BJ (cell line): ENCODE results near the gene SIPA1L3. TPM values are rescaled to one million over a fixed set of nuclear protein-coding genes. Genes with fewer than 3 reads are reported as not detected.

ENCODE experiments used
- CTCF ChIA-PET: fragments of 350-600 bp; formaldehyde crosslinking; extraction: SDS; loops from one replicate; lab custom pipeline; 2021; ENCODE audit warnings: antibody characterized with exemption, inconsistent platforms; lab: Yijun Ruan, JAX
- POLR2A ChIA-PET: fragments of 300-600 bp; sonication (Branson Sonifier 250); formaldehyde crosslinking; extraction: SDS; loops from one replicate; lab custom pipeline; 2021; ENCODE audit warnings: antibody characterized with exemption; lab: Charles Lee
- DNase-seq: peaks from one replicate; pipeline ENCODE4 v3.0.0-alpha.2; 2011; ENCODE audit warnings: low read depth
- H3K27me3 ChIP-seq: 2 replicates; pipeline ENCODE4 v1.6.0; 2011; ENCODE audit warnings: low read length; ENCODE audit not compliant: control insufficient read depth, insufficient read depth
- H3K36me3 ChIP-seq: 2 replicates; pipeline ENCODE4 v1.5.1; 2011; ENCODE audit warnings: low read length; ENCODE audit not compliant: control insufficient read depth, insufficient read depth
- H3K4me3 ChIP-seq: 2 replicates; pipeline ENCODE4 v1.5.1; 2011; ENCODE audit warnings: low read depth, mild to moderate bottlenecking, control low read depth, low read length
- polyA plus RNA-seq: library from polyadenylated mRNA; depleted of rRNA; stranded (reverse); fragments of >200 nt; gene quantifications from 2 replicates; pipeline ENCODE4 v1.2.3, GENCODE V29; 2011
- TF ChIP-seq, protein P1 (sequence below): IDR thresholded peaks from 2 replicates; pipeline ENCODE4 v1.5.1; 2011; ENCODE audit warnings: low read depth, mild to moderate bottlenecking, control low read depth, inconsistent platforms, low read length, moderate library complexity; ENCODE audit not compliant: insufficient read depth

SIPA1L3 gene
- polyA plus RNA-seq, 1 experiment, result 4.5 TPM

DNA sequence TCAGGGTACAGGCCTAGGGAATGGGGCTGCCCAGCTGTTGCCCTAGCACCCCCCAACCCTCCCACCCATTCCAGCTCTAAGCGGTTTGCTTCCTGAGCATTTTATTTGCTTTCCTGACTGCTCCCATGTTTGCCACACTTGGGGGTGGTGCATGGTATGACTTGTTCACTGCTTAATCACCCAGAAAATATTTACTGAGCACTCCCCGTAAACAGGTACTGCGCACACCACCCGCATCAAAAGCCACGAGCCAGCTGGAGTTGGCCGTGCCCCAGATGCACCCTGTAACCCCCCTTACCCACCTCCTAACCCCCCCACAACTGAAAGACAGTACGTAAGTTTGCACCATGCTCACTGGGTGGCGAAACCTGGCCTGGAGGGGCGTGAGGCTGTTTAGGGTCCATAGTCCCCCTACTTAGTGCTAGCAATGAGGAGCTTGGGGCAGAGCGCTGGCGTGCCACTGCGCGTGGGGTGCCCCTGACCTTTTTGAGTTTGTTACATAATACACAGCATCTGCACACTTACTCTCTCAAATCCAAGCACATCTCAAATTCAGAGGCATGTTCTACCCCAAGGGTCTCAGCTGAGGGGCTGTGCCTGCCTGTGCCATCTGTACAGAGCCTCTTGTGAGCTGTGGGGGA lies 287.2 kb downstream of the SIPA1L3 start:
- CTCF ChIA-PET, result no interaction called here
- DNase-seq, result no peak
- POLR2A ChIA-PET, result no interaction called here
- Histone ChIP-seq H3K36me3 (peaks cover 10% of the 10 kb centered on the region), H3K4me3 (no peak overlapping the region), H3K27me3 (no peaks in the 10 kb centered on the region)
- TF ChIP-seq, protein P1, sequence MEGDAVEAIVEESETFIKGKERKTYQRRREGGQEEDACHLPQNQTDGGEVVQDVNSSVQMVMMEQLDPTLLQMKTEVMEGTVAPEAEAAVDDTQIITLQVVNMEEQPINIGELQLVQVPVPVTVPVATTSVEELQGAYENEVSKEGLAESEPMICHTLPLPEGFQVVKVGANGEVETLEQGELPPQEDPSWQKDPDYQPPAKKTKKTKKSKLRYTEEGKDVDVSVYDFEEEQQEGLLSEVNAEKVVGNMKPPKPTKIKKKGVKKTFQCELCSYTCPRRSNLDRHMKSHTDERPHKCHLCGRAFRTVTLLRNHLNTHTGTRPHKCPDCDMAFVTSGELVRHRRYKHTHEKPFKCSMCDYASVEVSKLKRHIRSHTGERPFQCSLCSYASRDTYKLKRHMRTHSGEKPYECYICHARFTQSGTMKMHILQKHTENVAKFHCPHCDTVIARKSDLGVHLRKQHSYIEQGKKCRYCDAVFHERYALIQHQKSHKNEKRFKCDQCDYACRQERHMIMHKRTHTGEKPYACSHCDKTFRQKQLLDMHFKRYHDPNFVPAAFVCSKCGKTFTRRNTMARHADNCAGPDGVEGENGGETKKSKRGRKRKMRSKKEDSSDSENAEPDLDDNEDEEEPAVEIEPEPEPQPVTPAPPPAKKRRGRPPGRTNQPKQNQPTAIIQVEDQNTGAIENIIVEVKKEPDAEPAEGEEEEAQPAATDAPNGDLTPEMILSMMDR, result no peak

DNA sequence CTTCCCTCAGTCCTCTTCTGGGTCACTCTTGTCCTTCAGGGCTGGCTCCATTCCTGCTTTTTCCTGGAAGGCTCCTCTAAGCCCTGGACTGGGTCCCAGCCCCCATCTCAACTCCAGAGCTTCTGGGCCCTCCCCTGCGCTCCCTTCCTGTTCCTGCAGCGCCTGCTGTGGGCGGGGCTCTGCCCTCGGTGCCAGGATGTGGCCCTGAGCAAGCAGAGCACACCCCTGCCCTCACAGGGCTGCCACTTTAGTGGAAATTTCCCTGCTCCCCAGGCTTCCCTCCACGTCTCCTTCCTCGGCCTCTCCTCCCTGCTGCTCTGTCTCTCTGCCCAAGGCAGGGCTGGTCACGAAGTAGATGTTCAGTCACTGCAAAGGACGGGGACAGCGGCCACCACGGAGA lies 288.2 kb downstream of the SIPA1L3 start:
- ChIA-PET POLR2A (no interaction called here), CTCF (no interaction called here)
- TF ChIP-seq, protein P1, result no peak
- no peak overlapping the region for H3K4me3 ChIP-seq
- H3K36me3 ChIP-seq, result peaks cover 10% of the 10 kb centered on the region
- no peaks in the 10 kb centered on the region for H3K27me3 ChIP-seq
- no peak for DNase-seq

DNA sequence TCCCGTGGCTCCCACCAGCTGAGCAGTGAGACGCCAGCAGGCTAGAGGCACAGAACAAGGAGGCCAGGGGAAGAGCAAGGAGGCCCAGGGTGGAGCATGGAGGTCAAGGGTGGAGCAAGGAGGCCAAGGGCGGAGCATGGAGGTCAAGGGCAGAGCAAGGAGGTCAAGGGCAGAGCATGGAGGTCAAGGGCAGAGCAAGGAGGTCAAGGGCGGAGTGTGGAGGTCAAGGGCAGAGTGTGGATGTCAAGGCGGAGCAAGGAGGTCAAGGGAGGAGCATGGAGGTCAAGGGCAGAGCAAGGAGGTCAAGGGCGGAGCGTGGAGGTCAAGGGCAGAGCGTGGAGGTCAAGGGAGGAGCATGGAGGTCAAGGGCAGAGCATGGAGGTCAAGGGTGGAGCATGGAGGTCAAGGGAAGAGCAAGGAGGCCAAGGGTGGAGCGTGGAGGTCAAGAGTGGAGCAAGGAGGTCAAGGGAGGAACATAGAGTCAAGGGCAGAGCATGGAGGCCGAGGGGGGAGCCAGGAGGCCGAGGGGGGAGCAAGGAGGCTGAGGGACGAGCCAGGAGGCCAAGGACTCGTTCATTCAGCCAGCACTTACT lies 289.3 kb downstream of the SIPA1L3 start:
- ChIA-PET CTCF (no interaction called here), POLR2A (no interaction called here)
- Histone ChIP-seq H3K36me3 (peaks cover 10% of the 10 kb centered on the region), H3K27me3 (no peaks in the 10 kb centered on the region), H3K4me3 (no peak overlapping the region)
- DNase-seq, result no peak
- TF ChIP-seq, protein P1, result no peak

DNA sequence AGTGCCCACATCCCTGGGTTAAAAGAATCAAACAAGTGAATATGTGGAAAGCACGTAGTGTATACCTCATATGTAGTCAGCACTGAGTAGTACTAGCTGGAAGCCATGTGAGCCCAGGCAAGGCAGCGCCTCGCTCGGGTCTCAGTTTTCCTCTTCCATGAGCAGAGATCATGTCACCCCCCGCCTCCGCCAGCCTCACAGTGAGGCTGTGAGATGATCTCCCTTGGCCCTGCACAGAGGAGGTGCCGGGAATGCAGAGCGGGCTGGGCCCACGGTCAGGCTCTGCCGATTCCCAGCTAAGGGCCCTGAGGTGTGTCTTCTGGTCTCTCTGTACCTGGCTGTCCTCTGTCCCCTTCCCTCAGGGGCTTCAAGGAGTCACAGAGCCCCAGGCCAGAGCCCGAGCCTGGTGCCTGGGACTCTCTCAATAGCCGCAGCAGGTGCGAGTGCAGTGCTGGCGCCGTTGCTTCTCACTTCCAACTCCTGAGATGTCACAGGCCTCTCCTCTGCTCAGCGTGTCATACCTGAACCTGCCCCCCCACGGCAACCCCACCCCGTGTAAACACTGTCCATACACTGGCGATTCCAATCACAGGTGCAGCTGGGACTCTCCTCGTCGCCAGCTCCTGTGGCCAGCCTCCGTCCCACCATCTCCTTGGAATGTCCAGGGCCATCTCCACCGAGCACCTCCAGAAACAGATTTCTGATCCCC lies 290.1 kb downstream of the SIPA1L3 start:
- Histone ChIP-seq H3K4me3 (no peak overlapping the region), H3K27me3 (no peaks in the 10 kb centered on the region), H3K36me3 (peaks cover 12% of the 10 kb centered on the region)
- no peak for DNase-seq
- CTCF ChIA-PET, result no interaction called here
- POLR2A ChIA-PET, result no interaction called here
- TF ChIP-seq, protein P1, result no peak

DNA sequence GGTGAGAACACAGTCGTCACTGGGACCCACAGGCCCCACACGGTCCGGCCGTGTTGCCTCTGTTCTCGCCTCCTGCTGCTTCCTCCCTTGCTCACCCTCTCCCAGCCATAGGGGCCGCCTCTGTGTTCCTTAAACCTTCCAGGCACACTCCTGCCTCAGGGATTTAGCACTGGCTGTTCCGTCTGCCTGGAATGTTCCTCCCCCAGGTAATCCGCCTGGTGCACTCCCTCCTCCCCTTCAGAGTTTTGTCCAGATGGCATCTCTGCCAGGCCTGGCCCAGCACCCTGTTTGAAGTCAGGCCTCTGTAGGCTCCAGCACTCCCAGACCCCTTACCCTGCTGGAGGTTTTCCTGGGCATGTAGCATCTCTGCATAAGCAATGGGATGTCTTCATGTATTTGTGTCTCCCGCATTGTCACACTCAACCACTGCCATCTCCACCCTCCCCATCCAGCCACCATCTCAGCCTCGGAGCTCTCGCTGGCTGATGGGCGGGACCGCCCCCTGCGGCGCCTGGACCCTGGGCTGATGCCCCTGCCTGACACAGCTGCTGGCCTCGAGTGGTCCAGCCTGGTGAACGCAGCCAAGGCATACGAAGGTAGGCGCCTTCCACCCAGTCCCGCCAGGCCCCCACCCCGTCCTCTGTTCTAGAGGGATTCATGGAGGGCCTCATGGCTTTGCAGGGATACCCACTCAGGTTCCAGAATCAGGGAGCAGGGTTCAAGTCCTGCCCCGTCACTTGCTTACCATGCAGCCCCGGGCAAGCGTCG lies 291.1 kb downstream of the SIPA1L3 start:
- TF ChIP-seq, protein P1, result no peak
- CTCF ChIA-PET, result interaction anchor here (0.5 kb wide), 1 partner anchor 145 kb away, joined by 3 read pairs; no protein-coding TSS in a partner anchor
- POLR2A ChIA-PET, result no interaction called here
- Histone ChIP-seq H3K36me3 (peaks cover 14% of the 10 kb centered on the region), H3K4me3 (no peak overlapping the region), H3K27me3 (no peaks in the 10 kb centered on the region)
- DNase-seq, result no peak
